ENCODE results near the gene FBXO2. TPM values are rescaled to one million over a fixed set of nuclear protein-coding genes. Genes with fewer than 3 reads are reported as not detected.

Gene FBXO2
- total and polyA plus RNA-seq, 9 of the 15 experiments (the other 6 are each of a cell fraction or from before 2014, with no cell fraction given) = 0.04 to 1.9 (median 0.27) TPM

DNA sequence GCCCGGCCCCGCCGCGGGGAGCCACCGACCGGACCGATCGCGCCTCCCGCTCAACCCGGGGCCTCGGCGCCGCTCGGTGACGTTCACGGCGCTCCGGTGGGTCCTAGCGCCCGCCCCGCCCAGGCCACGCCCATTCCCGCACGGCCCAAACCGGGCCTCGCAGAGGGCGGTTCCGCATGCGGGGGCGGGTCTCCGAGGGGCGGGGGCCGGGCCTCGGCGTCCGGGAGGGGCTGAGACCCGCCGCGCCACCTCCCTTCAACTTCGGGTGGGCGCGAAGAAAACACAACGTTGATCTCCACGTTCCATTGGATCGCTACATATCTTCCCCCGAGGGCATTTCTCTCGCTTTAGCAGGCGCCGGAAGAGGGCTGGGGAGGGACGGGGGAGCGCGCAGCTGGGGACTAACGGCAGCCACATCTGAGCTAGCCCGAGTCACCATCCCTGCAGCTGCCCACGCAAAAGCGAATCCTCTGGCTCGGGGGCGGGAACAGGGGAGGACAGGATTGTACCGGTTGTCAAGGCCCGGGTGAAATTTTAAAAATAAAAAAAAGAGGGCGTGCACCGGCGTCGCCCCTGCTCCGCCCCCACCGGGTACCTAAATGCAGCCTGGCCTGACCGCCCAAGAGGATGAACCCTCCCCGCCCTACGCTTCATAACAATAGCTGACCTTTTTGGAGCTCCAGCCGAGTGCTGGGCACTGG, 27.0 kb upstream of the FBXO2 start, which contains the start of gene MAD2L2 (continued):
- peak; percentile 61; the same call in 1 of the 2 replicates for TF ChIP-seq OTX1 (CRISPR knock-in tag; IDR thresholded peaks at IDR 0.05)
- TF ChIP-seq ATF1 (CRISPR knock-in tag; IDR thresholded peaks at IDR 0.05) = peak; percentile 88
- peak; percentile 97 for TF ChIP-seq ATF1 (tag; IDR thresholded peaks at IDR 0.05)
- no peak for TF ChIP-seq GTF2A2 (tag; IDR thresholded peaks at IDR 0.05)
- TF ChIP-seq ZFPM2 (CRISPR knock-in tag; IDR thresholded peaks at IDR 0.05) = no peak
- TF ChIP-seq, protein P1, sequence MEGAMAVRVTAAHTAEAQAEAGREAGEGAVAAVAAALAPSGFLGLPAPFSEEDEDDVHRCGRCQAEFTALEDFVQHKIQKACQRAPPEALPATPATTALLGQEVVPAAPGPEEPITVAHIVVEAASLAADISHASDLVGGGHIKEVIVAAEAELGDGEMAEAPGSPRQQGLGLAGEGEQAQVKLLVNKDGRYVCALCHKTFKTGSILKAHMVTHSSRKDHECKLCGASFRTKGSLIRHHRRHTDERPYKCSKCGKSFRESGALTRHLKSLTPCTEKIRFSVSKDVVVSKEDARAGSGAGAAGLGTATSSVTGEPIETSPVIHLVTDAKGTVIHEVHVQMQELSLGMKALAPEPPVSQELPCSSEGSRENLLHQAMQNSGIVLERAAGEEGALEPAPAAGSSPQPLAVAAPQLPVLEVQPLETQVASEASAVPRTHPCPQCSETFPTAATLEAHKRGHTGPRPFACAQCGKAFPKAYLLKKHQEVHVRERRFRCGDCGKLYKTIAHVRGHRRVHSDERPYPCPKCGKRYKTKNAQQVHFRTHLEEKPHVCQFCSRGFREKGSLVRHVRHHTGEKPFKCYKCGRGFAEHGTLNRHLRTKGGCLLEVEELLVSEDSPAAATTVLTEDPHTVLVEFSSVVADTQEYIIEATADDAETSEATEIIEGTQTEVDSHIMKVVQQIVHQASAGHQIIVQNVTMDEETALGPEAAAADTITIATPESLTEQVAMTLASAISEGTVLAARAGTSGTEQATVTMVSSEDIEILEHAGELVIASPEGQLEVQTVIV (CRISPR knock-in tag; IDR thresholded peaks at IDR 0.05; ENCODE audit: borderline replicate concordance) = no peak
- peak; percentile 39; the same call in 1 of the 2 replicates for TF ChIP-seq ATF3 (IDR thresholded peaks at IDR 0.05)
- TF ChIP-seq ATF3 (CRISPR knock-in tag; conservative IDR thresholded peaks at IDR 0.05) = no peak
- TF ChIP-seq ZNF778 (CRISPR knock-in tag; IDR thresholded peaks at IDR 0.05) = no peak
- TF ChIP-seq SMARCA5 (IDR thresholded peaks at IDR 0.05) = no peak
- no peak for TF ChIP-seq ZNF121 (CRISPR knock-in tag; conservative IDR thresholded peaks at IDR 0.05)
- peak; percentile 62 for TF ChIP-seq L3MBTL2 (IDR thresholded peaks at IDR 0.05)
- no peak for TF ChIP-seq ILF3 (IDR thresholded peaks at IDR 0.05; ENCODE audit: borderline replicate concordance)
- TF ChIP-seq XRCC5 (IDR thresholded peaks at IDR 0.05; ENCODE audit: low read depth, low read length) = no peak; the same call in 1 of the 2 replicates
- TF ChIP-seq NCOA1 (IDR thresholded peaks at IDR 0.05; ENCODE audit: low read depth) = peak; percentile 79; the same call in 1 of the 2 replicates
- TF ChIP-seq ETV6 (IDR thresholded peaks at IDR 0.05; ENCODE audit: borderline replicate concordance in 1 of 2, low read depth in 2 of 2, low read length in 1 of 2) = no peak
- TF ChIP-seq ETV6 (CRISPR knock-in tag; IDR thresholded peaks at IDR 0.05; ENCODE audit: borderline replicate concordance) = no peak
- no peak for TF ChIP-seq ZNF551 (CRISPR knock-in tag; IDR thresholded peaks at IDR 0.05)
- 0 out of 2 replicates have a peak, but pooled peaks have one; percentile 38 for TF ChIP-seq KLF6 (CRISPR knock-in tag; IDR thresholded peaks at IDR 0.05; ENCODE audit: borderline replicate concordance)
- no peak for TF ChIP-seq MIER1 (IDR thresholded peaks at IDR 0.05; ENCODE audit: low read depth)
- no peak for TF ChIP-seq KAT8 (IDR thresholded peaks at IDR 0.05; ENCODE audit: low read depth)
- TF ChIP-seq ZNF449 (CRISPR knock-in tag; IDR thresholded peaks at IDR 0.05) = no peak
- peak; percentile 34; the same call in 1 of the 2 replicates for TF ChIP-seq E2F1 (CRISPR knock-in tag; IDR thresholded peaks at IDR 0.05)
- TF ChIP-seq NUFIP1 (IDR thresholded peaks at IDR 0.05; ENCODE audit: partially characterized antibody) = no peak

Data from K562 (cell line).